RWPE2 (cell line): ENCODE data around the gene DYNC1LI2.

ENCODE experiments used
- ATAC-seq: fragments of 200-7000 bp; cut with Tn5 transposase; 3 replicates; pipeline ENCODE4 v1.9.1; 2021; ENCODE audit warnings: low read depth
- DNase-seq: peaks from one replicate; pipeline ENCODE4 v3.0.0-alpha.2; 2020; ENCODE audit warnings: low spot score
- H3K27ac ChIP-seq: fragments of 450-650 bp; 2 replicates; pipeline ENCODE4 v1.5.1; 2017; ENCODE audit warnings: mild to moderate bottlenecking; ENCODE audit not compliant: poor library complexity, severe bottlenecking
- H3K27me3 ChIP-seq: fragments of 250-450 bp; sonication (Bioruptor Pico); 2 replicates; pipeline ENCODE4 v1.5.1; 2021; ENCODE audit warnings: mild to moderate bottlenecking, moderate library complexity; ENCODE audit not compliant: insufficient read depth, poor library complexity, severe bottlenecking
- H3K36me3 ChIP-seq: fragments of 250-450 bp; sonication (Bioruptor Pico); 2 replicates; pipeline ENCODE4 v1.5.1; 2020; ENCODE audit warnings: low read depth, mild to moderate bottlenecking, moderate library complexity
- H3K4me1 ChIP-seq: fragments of 250-450 bp; sonication (Bioruptor Pico); 2 replicates; pipeline ENCODE4 v1.5.1; 2021; ENCODE audit warnings: mild to moderate bottlenecking, moderate library complexity; ENCODE audit not compliant: insufficient read depth, poor library complexity, severe bottlenecking
- H3K4me3 ChIP-seq: fragments of 250-450 bp; sonication (Bioruptor Pico); 2 replicates; pipeline ENCODE4 v1.5.1; 2021; ENCODE audit warnings: mild to moderate bottlenecking, moderate library complexity; ENCODE audit not compliant: severe bottlenecking
- H3K9me3 ChIP-seq: fragments of 250-450 bp; sonication (Bioruptor Pico); 2 replicates; pipeline ENCODE4 v1.5.1; 2021; ENCODE audit warnings: mild to moderate bottlenecking, moderate library complexity; ENCODE audit not compliant: severe bottlenecking
- CTCF ChIP-seq: fragments of 450-650 bp; IDR thresholded peaks from one replicate; pipeline ENCODE4 v1.5.1; 2017; ENCODE audit warnings: mild to moderate bottlenecking, moderate library complexity; ENCODE audit not compliant: poor library complexity, severe bottlenecking

DYNC1LI2 gene

GRCh38 chr16:66719246-66719645, 32.2 kb downstream of the DYNC1LI2 start:
- DNase-seq: no peak
- no peak for ATAC-seq
- Histone ChIP-seq H3K4me3 (no peak overlapping the region), H3K27ac (peak overlapping the region; percentile 18), H3K36me3 (peaks cover 55% of the 10 kb centered on the region), H3K27me3 (no peaks in the 10 kb centered on the region), H3K4me1 (peaks cover 19% of the 10 kb centered on the region), H3K9me3 (no peaks in the 10 kb centered on the region)
- TF ChIP-seq CTCF: no peak

GRCh38 chr16:66717776-66718175, 33.6 kb downstream of the DYNC1LI2 start:
- ATAC-seq (peak; percentile 82), DNase-seq (no peak)
- Histone ChIP-seq H3K4me3 (no peak overlapping the region), H3K4me1 (peaks cover 19% of the 10 kb centered on the region), H3K27ac (peak overlapping the region; percentile 72), H3K9me3 (no peaks in the 10 kb centered on the region), H3K36me3 (peaks cover 40% of the 10 kb centered on the region), H3K27me3 (no peaks in the 10 kb centered on the region)
- no peak for TF ChIP-seq CTCF

- no peak overlapping the region for H3K4me3 ChIP-seq
- peak overlapping the region; percentile 72 for H3K27ac ChIP-seq
These were observed 34.2 kb downstream of the DYNC1LI2 start for GRCh38 chr16:66717112-66717675.

GRCh38 chr16:66714654-66715307, 36.6 kb downstream of the DYNC1LI2 start:
- no peak for DNase-seq
- Histone ChIP-seq H3K9me3 (peaks cover 7% of the 10 kb centered on the region), H3K27ac (peak overlapping the region; percentile 16), H3K27me3 (no peaks in the 10 kb centered on the region), H3K4me3 (no peak overlapping the region), H3K4me1 (peaks cover 19% of the 10 kb centered on the region), H3K36me3 (peaks cover 15% of the 10 kb centered on the region)
- no peak for TF ChIP-seq CTCF
- peak; percentile 33; the same call in 2 of the 3 replicates for ATAC-seq

More at GRCh38 chr16:66717112-66717675, 34.2 kb downstream of the DYNC1LI2 start:
- Histone ChIP-seq H3K9me3 (no peaks in the 10 kb centered on the region), H3K4me1 (peaks cover 19% of the 10 kb centered on the region), H3K27me3 (no peaks in the 10 kb centered on the region), H3K36me3 (peaks cover 35% of the 10 kb centered on the region)
- no peak for ATAC-seq
- TF ChIP-seq CTCF: peak; percentile 13
- DNase-seq: no peak

- H3K4me1 ChIP-seq: peaks cover 19% of the 10 kb centered on the region
- TF ChIP-seq CTCF: no peak
- peak overlapping the region; percentile 16 for H3K27ac ChIP-seq
- H3K27me3 ChIP-seq: no peaks in the 10 kb centered on the region
- no peak overlapping the region for H3K4me3 ChIP-seq
- DNase-seq (no peak), ATAC-seq (no peak)
- peaks cover 7% of the 10 kb centered on the region for H3K9me3 ChIP-seq
- peaks cover 9% of the 10 kb centered on the region for H3K36me3 ChIP-seq
These were observed 37.3 kb downstream of the DYNC1LI2 start for GRCh38 chr16:66714062-66714461.
